ENCODE data around the gene RABGGTA. TPM values are rescaled to one million over a fixed set of nuclear protein-coding genes. Genes with fewer than 3 reads are reported as not detected.
A peak's percentile ranks its signal among the peaks of the same experiment; 100 is the strongest.

RABGGTA gene
- polyA plus RNA-seq, 4 donors: 25.3 to 58.6 (median 36.0) TPM

DNA sequence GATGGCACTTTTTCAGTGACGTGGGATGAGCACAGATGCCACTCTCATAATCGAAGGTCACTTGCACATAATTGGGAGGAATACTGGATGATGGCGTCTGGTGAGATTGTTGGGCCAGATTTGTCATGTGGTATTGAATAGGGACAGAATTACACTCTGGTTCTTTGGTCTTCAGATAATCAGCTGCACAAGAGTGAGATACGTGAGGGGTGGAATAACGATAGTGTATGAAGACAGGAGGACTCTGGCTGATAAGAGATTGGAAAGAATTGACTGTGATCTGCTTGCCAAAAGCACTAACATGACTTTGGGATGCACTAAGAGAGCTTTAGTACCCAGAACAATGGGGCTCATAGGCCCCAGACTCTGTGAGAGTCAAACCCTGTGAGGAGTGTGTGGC lies 7.0 kb upstream of the RABGGTA start:
- no peaks in the 10 kb centered on the region for H3K27me3 ChIP-seq (ENCODE audit: control insufficient read depth in 3 of 3, insufficient read depth in 3 of 3, low read length in 3 of 3)
- WGBS, 3 donors: 91% methylated on average over 5 of the region's 5 CpGs

DNA sequence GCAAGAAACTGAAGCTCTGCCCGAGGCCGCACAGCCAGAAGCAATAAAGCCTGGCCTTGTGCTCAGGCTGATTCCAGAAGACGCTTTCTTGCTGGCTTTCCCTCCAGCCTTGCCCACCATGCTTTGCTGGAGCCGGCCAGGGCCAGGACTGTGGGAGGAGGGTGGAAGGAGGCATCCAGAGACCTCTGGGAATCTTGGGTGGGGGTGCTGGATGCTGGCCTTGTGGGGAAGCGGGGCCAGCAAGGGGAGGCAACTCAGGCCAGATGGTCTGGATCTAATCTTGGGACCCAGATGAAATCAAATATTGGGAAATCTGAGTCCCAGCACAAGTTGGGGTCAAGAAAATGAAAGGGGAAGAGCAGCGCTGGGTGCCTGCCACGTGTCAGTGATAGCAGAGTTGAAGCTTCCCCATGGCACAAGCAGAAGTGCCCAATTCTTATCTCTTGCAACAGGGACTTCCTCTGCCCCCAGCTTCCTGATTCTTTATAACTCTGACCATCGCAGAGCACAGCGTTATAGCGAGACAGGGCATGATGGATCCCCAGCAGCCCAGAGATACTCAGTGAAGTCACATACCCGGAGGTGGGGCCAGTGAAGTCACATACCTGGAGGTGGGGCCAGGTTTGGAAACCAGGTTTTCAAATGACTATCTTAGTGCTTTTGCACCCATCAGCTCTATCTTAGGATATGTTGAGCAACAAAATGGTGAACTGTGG lies 6.4 kb upstream of the RABGGTA start:
- Histone ChIP-seq H3K9me3 (ENCODE audit: control insufficient read depth in 2 of 2, insufficient read depth in 1 of 2, low read depth in 1 of 2, low read length in 1 of 2) (no peaks in the 10 kb centered on the region), H3K27ac (ENCODE audit: low read depth in 1 of 3, low read length in 2 of 3) (no peak overlapping the region), H3K27me3 (ENCODE audit: control insufficient read depth in 3 of 3, insufficient read depth in 3 of 3, low read length in 3 of 3) (no peaks in the 10 kb centered on the region), H3K4me3 (ENCODE audit: low read depth in 1 of 3, low read length in 3 of 3) (no peak overlapping the region), H3K4me1 (ENCODE audit: control insufficient read depth in 3 of 3, insufficient read depth in 2 of 3, low read depth in 1 of 3, low read length in 2 of 3) (peaks cover 0 to 2% (median 2%) of the 10 kb centered on the region in 3 donors), H3K36me3 (ENCODE audit: control insufficient read depth in 3 of 3, insufficient read depth in 2 of 3, low read depth in 1 of 3, low read length in 3 of 3) (peaks cover 0 to 9% (median 0%) of the 10 kb centered on the region in 3 donors)
- WGBS, 3 donors: 75 to 91% (median 90%) methylated on average over 11 of the region's 11 CpGs
- DNase-seq: no peak
- FAIRE-seq: no peak

More for the DNA sequence above, 7.0 kb upstream of the RABGGTA start:
- Histone ChIP-seq H3K9me3 (ENCODE audit: control insufficient read depth in 2 of 2, insufficient read depth in 1 of 2, low read depth in 1 of 2, low read length in 1 of 2) (no peaks in the 10 kb centered on the region), H3K4me1 (ENCODE audit: control insufficient read depth in 3 of 3, insufficient read depth in 2 of 3, low read depth in 1 of 3, low read length in 2 of 3) (peaks cover 0 to 2% (median 2%) of the 10 kb centered on the region in 3 donors), H3K4me3 (ENCODE audit: low read depth in 1 of 3, low read length in 3 of 3) (no peak overlapping the region), H3K27ac (ENCODE audit: low read depth in 1 of 3, low read length in 2 of 3) (no peak overlapping the region), H3K36me3 (ENCODE audit: control insufficient read depth in 3 of 3, insufficient read depth in 2 of 3, low read depth in 1 of 3, low read length in 3 of 3) (peaks cover 0 to 9% (median 0%) of the 10 kb centered on the region in 3 donors)
- DNase-seq (no peak), FAIRE-seq (no peak)

DNA sequence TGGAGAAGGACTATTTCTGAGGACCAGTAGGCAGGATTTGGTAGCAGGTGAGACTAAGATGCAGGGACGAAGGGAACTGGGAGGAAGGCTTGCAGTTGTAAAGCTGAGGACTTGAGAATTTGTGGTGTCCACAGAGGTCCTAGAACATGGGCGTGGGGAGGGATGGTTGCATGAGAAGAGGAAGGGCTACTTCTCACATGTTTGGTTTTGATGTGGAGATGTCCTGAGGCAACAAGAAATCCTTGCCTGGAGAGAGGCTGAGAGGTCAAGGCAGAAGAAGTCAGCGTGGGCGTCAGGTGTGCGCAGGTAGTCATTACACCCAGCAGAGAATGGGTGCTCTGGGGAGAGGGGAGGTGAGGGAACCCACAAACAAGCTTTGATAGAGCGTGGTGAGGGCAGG lies 5.7 kb upstream of the RABGGTA start:
- Histone ChIP-seq H3K27ac (ENCODE audit: low read depth in 1 of 3, low read length in 2 of 3) (no peak overlapping the region), H3K9me3 (ENCODE audit: control insufficient read depth in 2 of 2, insufficient read depth in 1 of 2, low read depth in 1 of 2, low read length in 1 of 2) (no peaks in the 10 kb centered on the region), H3K27me3 (ENCODE audit: control insufficient read depth in 3 of 3, insufficient read depth in 3 of 3, low read length in 3 of 3) (no peaks in the 10 kb centered on the region), H3K36me3 (ENCODE audit: control insufficient read depth in 3 of 3, insufficient read depth in 2 of 3, low read depth in 1 of 3, low read length in 3 of 3) (peaks cover 0 to 7% (median 0%) of the 10 kb centered on the region in 3 donors), H3K4me1 (ENCODE audit: control insufficient read depth in 3 of 3, insufficient read depth in 2 of 3, low read depth in 1 of 3, low read length in 2 of 3) (peaks cover 0 to 3% (median 2%) of the 10 kb centered on the region in 3 donors), H3K4me3 (ENCODE audit: low read depth in 1 of 3, low read length in 3 of 3) (no peak overlapping the region)
- FAIRE-seq: no peak
- no peak for DNase-seq
- 92 to 95% (median 92%) methylated on average over 6 of the region's 6 CpGs for WGBS, 3 donors

DNA sequence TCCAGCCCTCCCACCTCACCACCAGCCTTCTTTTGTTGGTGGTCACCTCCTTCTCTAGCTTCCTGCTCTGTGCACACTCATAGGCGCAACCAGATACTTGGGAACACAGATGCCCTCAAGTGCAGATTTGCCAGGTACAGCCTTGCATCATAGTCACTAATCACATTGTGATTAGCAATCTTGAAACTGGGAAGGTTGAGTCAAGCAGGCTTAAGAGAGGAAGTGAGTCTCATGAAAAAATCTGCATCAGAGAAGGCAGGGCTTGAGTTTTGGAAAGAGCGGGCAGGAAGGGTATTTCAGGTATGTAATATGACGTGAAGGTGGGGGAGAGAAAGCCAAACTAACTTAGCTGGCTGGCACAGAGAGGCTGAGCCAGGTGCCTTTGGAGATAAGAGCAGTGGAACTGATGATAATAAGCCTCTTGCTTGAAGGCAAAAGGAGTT lies 2.7 kb upstream of the RABGGTA start:
- no peaks in the 10 kb centered on the region for H3K9me3 ChIP-seq (ENCODE audit: control insufficient read depth in 2 of 2, insufficient read depth in 1 of 2, low read depth in 1 of 2, low read length in 1 of 2)
- no peaks in the 10 kb centered on the region for H3K27me3 ChIP-seq (ENCODE audit: control insufficient read depth in 3 of 3, insufficient read depth in 3 of 3, low read length in 3 of 3)
- H3K4me3 ChIP-seq (ENCODE audit: low read depth in 1 of 3, low read length in 3 of 3): no peak overlapping the region
- H3K36me3 ChIP-seq (ENCODE audit: control insufficient read depth in 3 of 3, insufficient read depth in 2 of 3, low read depth in 1 of 3, low read length in 3 of 3): peaks cover 0 to 14% (median 0%) of the 10 kb centered on the region in 3 donors
- peak overlapping the region in 1 of 3 donors; percentile 49 for H3K27ac ChIP-seq (ENCODE audit: low read depth in 1 of 3, low read length in 2 of 3)
- DNase-seq (peak in 1 of 2 donors; percentile 29), FAIRE-seq (no peak)
- H3K4me1 ChIP-seq (ENCODE audit: control insufficient read depth in 3 of 3, insufficient read depth in 2 of 3, low read depth in 1 of 3, low read length in 2 of 3): peaks cover 0 to 12% (median 6%) of the 10 kb centered on the region in 3 donors
- WGBS, 3 donors: 22 to 54% (median 26%) methylated on average over 3 of the region's 3 CpGs

DNA sequence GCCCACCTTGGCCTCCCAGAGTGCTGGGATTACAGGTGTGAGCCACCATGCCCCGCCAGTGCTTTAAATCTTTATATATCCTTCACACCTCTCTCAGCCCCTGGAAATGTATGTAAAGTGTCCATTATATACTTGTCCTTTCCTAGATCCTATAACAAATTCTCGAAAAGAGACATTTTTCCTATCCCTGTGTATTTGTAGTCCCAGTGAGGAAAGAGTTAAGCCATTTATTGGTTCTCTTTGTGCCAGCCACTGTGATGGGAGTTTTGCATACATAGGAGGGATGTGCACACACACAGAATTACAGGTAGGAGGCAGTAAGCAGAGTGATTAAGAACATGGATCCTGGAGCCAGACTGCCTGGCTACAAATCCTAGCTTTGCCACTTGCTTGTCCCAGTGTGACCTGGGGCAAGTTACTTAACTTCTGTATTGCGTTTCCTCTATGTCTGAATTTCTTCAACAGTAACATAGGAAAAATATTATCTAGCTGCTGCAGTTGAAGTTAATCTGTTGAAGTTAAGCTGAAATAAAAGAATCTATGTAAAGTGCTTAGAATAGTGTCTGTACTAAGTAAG lies 2.1 kb upstream of the RABGGTA start:
- no peak for DNase-seq
- no peak overlapping the region for H3K27ac ChIP-seq (ENCODE audit: low read depth in 1 of 3, low read length in 2 of 3)
- WGBS, 3 donors: 76 to 87% (median 77%) methylated on average over 3 of the region's 3 CpGs
- H3K9me3 ChIP-seq (ENCODE audit: control insufficient read depth in 2 of 2, insufficient read depth in 1 of 2, low read depth in 1 of 2, low read length in 1 of 2): no peaks in the 10 kb centered on the region
- H3K27me3 ChIP-seq (ENCODE audit: control insufficient read depth in 3 of 3, insufficient read depth in 3 of 3, low read length in 3 of 3): no peaks in the 10 kb centered on the region
- peaks cover 0 to 20% (median 0%) of the 10 kb centered on the region in 3 donors for H3K36me3 ChIP-seq (ENCODE audit: control insufficient read depth in 3 of 3, insufficient read depth in 2 of 3, low read depth in 1 of 3, low read length in 3 of 3)
- peaks cover 0 to 12% (median 6%) of the 10 kb centered on the region in 3 donors for H3K4me1 ChIP-seq (ENCODE audit: control insufficient read depth in 3 of 3, insufficient read depth in 2 of 3, low read depth in 1 of 3, low read length in 2 of 3)
- H3K4me3 ChIP-seq (ENCODE audit: low read depth in 1 of 3, low read length in 3 of 3): no peak overlapping the region
- FAIRE-seq: no peak

DNA sequence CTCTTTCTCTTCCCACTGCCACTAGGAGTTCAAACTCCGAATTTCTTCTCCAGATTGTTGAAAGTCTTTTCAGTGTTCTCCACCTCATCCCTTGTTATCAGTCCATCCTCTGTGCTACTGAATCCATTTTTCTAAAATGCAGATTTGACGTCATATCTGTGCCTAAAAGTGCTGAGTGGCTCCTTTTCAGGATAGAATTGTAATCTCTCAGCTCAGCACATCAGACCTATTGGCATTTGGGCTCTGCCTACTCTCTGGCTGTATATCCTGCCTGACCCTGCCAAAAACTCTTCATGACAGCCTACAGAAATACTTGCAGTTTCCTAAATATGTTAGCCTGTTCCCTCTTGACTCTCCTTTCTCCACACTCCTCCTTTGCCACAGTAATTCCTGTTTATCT lies 1.1 kb upstream of the RABGGTA start:
- FAIRE-seq (no peak), DNase-seq (no peak)
- Histone ChIP-seq H3K4me3 (ENCODE audit: low read depth in 1 of 3, low read length in 3 of 3) (no peak overlapping the region), H3K27me3 (ENCODE audit: control insufficient read depth in 3 of 3, insufficient read depth in 3 of 3, low read length in 3 of 3) (no peaks in the 10 kb centered on the region), H3K27ac (ENCODE audit: low read depth in 1 of 3, low read length in 2 of 3) (peak overlapping the region in 1 of 3 donors; percentile 95), H3K9me3 (ENCODE audit: control insufficient read depth in 2 of 2, insufficient read depth in 1 of 2, low read depth in 1 of 2, low read length in 1 of 2) (no peaks in the 10 kb centered on the region), H3K36me3 (ENCODE audit: control insufficient read depth in 3 of 3, insufficient read depth in 2 of 3, low read depth in 1 of 3, low read length in 3 of 3) (peaks cover 0 to 30% (median 0%) of the 10 kb centered on the region in 3 donors), H3K4me1 (ENCODE audit: control insufficient read depth in 3 of 3, insufficient read depth in 2 of 3, low read depth in 1 of 3, low read length in 2 of 3) (peaks cover 0 to 12% (median 6%) of the 10 kb centered on the region in 3 donors)
- WGBS, 3 donors: 89 to 91% (median 90%) methylated on average over 2 of the region's 2 CpGs

DNA sequence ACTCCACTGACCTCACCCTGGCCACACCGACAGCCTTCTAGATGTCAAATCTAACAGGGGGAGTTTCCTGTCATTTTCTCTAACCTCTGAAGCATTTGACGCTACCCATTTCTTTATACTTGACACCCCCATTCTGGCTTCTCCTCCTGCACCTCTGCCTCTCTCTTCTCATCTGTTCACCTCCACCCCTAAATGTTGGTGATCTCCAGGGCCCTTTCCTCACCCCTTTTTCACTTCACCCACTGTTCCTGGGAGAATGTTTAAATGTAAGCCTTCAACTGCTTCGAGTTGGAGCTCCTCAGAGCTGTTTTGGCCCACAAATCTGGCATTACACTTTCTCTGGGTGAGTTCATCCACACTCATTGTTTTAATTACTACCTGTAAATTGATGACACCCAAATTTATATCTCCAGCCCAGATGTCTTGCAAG lies 452 bp upstream of the RABGGTA start:
- Histone ChIP-seq H3K27ac (ENCODE audit: low read depth in 1 of 3, low read length in 2 of 3) (peak overlapping the region; percentile 59 to 95 (median 95)), H3K9me3 (ENCODE audit: control insufficient read depth in 2 of 2, insufficient read depth in 1 of 2, low read depth in 1 of 2, low read length in 1 of 2) (no peaks in the 10 kb centered on the region), H3K36me3 (ENCODE audit: control insufficient read depth in 3 of 3, insufficient read depth in 2 of 3, low read depth in 1 of 3, low read length in 3 of 3) (peaks cover 0 to 36% (median 2%) of the 10 kb centered on the region in 3 donors), H3K4me3 (ENCODE audit: low read depth in 1 of 3, low read length in 3 of 3) (peak overlapping the region; percentile 56 to 83 (median 80)), H3K4me1 (ENCODE audit: control insufficient read depth in 3 of 3, insufficient read depth in 2 of 3, low read depth in 1 of 3, low read length in 2 of 3) (peaks cover 0 to 12% (median 6%) of the 10 kb centered on the region in 3 donors), H3K27me3 (ENCODE audit: control insufficient read depth in 3 of 3, insufficient read depth in 3 of 3, low read length in 3 of 3) (no peaks in the 10 kb centered on the region)
- DNase-seq: no peak
- no peak for FAIRE-seq
- WGBS, 3 donors: 5 to 15% (median 9%) methylated on average over 3 of the region's 3 CpGs

DNA sequence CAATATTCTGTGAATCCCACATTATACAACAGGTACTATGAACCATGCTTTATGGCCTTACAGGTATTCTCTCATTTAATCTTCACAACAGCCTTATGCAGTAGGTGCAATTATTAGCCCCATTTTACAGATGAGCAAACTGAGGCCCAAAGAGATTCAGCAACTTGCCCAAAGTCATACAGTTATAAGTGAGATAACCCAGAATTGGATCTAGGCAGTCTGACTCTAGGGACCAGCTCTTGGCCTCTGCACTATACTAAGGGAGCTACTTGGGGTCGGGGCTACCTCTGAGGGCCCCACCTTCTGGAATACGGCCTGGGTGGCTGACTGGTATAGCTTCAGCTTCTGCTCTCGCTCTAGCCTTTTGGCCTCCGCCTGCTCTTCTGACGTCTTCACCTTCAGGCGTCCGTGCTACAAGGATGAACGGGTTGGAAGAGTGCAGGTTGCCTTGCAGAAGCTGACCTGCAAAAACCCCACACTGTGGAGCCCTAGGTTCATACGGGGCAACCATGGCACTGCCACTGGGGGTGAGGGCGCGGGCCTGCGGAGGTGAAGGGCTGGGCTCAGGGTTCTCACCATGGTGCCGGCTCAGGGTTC lies 762 bp downstream of the RABGGTA start:
- Histone ChIP-seq H3K27ac (ENCODE audit: low read depth in 1 of 3, low read length in 2 of 3) (peak overlapping the region; percentile 95 to 96 (median 95)), H3K4me1 (ENCODE audit: control insufficient read depth in 3 of 3, insufficient read depth in 2 of 3, low read depth in 1 of 3, low read length in 2 of 3) (peaks cover 0 to 12% (median 6%) of the 10 kb centered on the region in 3 donors), H3K9me3 (ENCODE audit: control insufficient read depth in 2 of 2, insufficient read depth in 1 of 2, low read depth in 1 of 2, low read length in 1 of 2) (no peaks in the 10 kb centered on the region), H3K27me3 (ENCODE audit: control insufficient read depth in 3 of 3, insufficient read depth in 3 of 3, low read length in 3 of 3) (no peaks in the 10 kb centered on the region), H3K36me3 (ENCODE audit: control insufficient read depth in 3 of 3, insufficient read depth in 2 of 3, low read depth in 1 of 3, low read length in 3 of 3) (peaks cover 0 to 46% (median 10%) of the 10 kb centered on the region in 3 donors), H3K4me3 (ENCODE audit: low read depth in 1 of 3, low read length in 3 of 3) (peak overlapping the region; percentile 80 to 90 (median 83))
- FAIRE-seq (no peak), DNase-seq (no peak)
- WGBS, 3 donors: 5 to 12% (median 5%) methylated on average over 13 of the region's 13 CpGs

All from small intestine (tissue), 7 donors.